Activated CD4-positive, alpha-beta T cell treated with anti-CD3 and anti-CD28 coated beads for 24 hours (primary cell): ENCODE measurements around the gene SMTNL1.

Experiments
- DNase-seq, 2 donors: peaks; one replicate each; pipeline ENCODE4 v3.0.0-alpha.2; 2020; ENCODE audit warnings: low read depth in 2 of 2

Gene SMTNL1

DNA sequence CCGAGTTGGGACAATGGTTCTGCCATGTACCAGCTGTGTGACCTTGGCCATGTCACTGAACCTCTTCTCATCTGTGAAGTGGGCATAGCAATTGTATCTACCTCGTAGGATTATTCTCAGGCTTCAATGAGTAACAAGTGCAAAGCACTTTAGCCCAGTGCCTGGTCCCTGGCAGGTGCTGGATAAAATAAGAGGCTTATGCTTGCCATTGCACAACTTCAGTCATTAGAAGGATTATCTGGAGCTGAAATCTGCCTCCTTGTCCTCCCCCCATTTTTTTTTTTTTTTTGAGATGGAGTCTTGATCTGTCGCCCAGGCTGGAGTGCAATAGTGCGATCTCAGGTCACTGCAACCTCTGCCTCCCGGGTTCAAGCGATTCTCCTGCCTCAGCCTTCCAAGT, 7.2 kb downstream of the SMTNL1 start:
- no peak for DNase-seq

DNA sequence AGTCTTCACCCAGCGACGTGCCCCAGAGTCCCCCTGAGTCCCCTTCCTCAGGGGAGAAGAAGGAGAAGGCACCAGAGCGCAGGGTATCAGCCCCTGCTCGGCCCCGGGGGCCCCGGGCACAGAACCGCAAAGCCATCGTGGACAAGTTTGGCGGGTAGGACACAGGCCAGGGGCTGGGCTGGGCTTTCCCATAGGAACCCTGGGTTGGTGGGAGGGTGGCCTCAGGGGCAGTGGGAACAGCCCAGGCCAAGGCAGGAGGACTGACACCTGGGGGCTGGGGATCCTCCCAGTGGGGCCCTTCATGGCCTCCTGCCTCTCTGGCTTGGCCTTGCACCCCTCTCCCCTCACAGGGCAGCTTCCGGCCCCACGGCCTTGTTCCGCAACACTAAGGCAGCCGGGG, 8.5 kb downstream of the SMTNL1 start:
- DNase-seq = no peak

DNA sequence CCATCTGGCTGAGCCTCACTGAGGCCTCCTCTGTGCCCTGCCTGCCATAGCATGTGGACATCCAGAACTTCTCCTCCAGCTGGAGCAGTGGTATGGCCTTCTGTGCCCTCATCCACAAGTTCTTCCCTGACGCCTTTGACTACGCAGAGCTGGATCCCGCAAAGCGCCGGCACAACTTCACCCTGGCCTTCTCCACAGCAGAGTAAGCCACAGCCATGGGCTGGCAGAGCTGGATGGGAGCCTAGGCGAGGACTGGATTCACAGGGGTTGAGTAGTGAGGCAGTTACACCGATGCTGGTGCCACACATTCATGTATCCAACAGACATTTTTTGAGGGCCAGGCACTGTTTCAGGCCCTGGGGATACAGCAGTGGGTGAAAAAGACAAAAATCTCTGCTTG, 9.1 kb downstream of the SMTNL1 start:
- no peak for DNase-seq

DNA sequence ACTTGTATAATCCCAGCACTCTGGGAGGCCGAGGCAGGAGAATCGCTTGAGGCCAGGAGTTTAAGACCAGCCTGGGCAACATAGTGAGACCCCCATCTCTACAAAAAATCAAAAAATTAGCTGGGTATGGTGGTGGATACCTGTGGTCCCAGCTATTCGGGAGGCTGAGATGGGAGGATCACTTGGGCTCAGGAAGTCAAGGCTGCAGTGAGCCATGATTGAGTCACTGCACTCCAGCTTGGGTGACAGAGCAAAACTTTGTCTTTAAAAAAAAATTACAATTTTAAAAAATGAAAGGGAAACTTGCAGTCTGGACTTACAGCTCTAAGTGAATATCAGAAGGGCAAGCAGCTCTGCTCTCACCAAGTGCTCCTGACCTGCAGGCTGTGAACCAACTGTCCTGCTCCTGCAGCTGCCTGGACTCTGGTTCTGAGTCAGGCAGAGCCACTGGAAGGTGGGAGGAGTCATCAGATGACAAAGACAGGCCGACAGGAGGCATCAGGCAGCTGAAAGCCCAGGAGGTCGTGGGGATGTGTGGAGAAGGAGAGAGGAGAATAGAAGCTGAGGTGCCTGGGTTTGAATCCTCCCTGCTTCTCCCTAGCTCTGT, 9.6 kb downstream of the SMTNL1 start:
- DNase-seq = no peak

- DNase-seq = no peak
Measured at GRCh38 chr11:57547854-57548377, 10.5 kb downstream of the SMTNL1 start.

- no peak for DNase-seq
Measured at GRCh38 chr11:57549983-57550382, 12.6 kb downstream of the SMTNL1 start.

DNA sequence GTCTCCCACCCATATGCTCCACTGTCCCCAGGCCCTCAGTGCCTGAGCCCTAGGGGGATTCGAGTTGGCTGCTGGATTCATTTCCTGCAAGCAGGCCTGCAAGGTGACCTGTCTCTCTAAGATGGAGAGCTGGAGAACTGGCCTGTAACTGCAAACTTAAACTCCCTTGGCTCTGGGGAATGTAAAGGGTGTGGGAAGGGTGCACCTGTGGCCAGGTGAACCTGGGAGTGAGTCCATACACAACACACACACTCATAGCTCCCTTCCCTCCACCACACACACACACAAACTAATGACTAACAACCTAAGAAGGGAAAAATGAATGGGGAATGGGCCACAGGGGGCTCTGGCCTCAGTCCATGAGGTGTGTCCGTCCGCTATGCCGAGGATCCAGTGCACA, 14.5 kb downstream of the SMTNL1 start:
- DNase-seq = no peak

- DNase-seq = no peak
Measured at GRCh38 chr11:57552479-57552878, 15.1 kb downstream of the SMTNL1 start.

GRCh38 chr11:57555393-57555792, 18.0 kb downstream of the SMTNL1 start:
- no peak for DNase-seq

DNA sequence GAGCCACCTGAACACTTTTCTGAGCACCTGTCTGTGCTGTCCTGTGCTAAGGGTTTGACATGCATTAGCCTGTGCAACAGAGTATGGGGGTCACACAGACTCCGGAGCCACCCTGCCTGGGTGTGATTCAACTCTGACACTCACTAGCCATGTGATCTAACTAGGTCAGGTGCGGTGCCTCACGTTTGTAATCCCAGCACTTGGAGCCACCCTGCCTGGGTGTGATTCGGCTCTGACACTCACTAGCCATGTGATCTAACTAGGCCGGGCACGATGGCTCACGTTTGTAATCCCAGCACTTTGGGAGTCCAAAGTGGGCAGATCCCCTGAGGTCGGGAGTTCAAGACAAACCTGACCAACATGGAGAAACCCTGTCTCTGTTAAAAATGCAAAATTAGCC, 18.6 kb downstream of the SMTNL1 start:
- no peak for DNase-seq

GRCh38 chr11:57560146-57560545, 22.8 kb downstream of the SMTNL1 start:
- no peak for DNase-seq

DNA sequence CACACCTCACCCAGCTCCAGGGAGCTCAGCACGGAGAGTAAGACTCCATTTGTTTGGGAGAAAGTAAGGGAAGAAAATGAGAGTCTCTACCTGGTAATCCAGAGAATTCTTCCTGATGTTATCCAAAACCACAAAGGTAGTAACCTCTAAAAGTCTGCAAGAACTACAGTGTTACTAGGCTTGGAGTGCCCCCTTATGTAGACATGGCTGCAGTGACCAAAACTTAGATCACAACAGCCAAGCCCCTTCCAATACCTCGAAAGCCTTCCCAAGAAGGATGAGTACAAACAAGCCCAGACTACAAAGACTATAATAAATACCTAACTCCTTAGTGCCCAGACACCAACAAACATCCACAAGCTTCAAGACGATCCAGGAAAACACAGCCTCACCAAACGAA, 25.2 kb downstream of the SMTNL1 start:
- no peak for DNase-seq

DNA sequence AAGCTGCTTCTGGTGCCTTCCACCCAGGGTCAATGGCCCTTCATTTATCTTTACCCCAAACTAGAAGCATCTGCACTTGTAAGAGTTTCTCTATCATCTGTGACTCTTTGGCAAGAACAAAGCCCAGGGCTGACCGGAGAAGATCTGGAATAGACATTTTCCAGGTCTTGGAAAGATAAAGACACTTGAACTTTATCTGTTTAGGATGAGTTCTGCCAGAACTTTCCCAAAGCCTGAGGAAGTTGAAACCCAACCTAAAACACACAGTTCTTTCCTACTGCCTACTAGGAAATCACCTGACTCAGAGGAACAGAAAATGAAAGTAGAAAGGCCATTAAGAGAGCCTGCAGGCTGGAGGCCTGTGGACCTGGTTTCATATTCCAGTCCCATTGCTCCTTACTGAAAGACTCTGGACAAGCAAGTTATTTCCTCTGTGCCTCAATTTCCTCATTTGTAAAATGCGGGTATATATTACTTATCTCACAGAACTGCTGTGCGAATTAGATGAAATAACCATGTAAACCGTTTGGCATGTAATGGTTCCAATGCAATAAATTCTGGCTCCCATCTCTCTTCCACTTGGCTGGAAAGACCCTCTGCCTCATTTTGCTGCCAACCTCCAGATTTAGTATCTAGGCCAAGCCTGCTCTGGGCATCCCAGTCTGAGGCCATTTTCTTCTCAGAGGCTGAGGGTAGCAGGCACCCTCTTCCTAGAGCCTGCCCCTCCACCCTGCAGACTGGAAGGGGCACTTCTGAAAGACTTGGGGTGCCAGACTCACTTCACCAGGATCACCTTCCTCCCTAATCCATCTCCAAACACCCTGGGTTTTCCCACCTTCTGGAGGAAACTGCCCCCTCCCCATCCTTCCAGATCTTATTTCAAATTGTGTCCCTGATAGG, 28.9 kb downstream of the SMTNL1 start:
- DNase-seq = no peak

DNA sequence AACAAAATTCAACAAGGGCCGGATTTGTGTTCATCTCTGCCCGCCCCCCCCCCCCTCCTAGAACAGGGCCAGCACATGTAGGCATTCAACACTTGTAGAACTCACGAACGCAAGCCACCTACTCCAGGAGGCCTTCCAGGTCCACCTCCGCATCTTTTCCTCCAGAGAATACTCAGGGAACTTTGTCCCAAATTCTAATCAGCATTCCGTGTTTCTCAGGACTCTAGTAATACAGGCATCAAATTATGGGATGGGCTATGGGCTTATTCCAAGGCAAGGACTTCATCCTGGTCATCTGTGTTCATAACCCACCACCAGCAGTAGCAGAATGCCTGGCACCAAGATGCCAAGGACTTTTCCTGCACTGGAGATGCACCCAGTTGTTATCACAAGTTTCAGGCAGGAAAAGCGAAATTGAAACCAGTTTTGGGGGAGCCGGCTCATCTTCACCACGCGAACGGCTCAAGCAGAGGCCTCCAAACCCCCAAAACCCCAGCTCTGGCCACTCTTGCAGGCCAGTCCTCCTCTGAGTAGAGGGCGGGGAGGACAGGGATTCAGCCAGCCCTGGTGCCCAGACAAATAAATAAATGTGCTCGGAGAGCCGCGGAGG, 29.6 kb downstream of the SMTNL1 start:
- DNase-seq = peak in 1 of 2 donors; percentile 18

DNA sequence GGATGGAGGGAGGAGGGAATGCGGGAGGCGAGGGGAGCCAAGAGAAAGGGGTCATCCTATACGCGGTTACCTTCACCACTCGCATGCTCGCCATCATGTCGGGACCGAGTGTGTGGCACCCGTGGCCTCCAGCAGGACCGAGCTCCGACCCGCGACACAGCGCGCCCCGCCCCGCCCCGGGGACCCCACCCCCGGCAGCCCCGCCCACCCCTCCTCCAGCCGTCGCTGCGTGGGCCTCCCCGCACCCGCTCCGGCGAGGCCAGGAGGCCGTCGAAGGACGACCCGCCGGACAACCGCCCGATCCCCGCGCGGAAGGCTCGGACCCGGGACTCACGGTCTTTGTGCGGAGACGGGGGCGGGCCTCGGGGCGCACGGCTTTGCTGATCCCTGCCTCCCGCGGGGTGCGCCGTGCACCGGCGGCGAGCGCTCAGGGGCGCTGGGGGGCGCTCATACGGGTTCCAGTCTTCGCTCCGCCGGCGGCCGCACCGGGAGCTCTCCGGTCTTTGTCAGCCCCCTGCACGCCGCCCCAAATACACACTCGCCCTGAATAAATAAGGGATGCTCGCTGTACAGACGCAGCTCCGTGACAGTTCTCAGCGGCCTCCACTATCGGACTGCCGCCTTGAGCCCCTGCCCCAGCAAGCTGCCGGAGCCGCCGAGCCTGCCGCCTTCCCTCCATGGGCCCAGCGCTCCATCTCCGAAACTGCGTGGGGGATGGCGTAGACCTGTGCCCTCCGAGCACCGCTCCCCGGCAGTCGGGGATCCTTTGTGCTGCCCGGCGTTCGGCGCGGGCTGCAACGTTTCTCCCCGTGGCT, 30.3 kb downstream of the SMTNL1 start, which contains the start of gene UBE2L6:
Gene UBE2L6 (minus strand): TSS at position 158 of the 815 bp plus-strand sequence. CDS start 61 bp downstream, at position 97.
- DNase-seq = peak; percentile 49 to 57

DNA sequence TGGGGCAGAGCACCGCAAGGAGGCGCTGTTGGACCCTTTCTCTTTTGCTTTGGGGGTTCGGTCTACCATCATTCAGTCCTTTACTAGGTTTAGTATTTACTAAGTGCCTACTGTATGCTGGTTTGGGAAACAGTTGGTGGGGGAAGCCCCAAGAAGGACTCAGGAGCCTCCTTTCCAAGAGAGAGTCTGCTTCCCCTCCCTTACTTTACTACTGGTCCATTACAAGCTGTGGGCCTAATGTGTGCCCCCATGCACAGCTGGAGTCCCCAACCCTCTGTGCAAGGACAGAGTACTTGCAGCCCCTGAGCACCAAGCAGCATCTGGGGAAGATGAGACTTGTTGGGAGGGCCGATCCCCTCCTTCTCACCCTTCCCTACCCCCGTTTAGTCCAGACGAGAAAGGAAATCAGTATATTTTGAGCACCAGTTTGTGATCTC, 31.0 kb downstream of the SMTNL1 start:
- peak; percentile 86 to 89 for DNase-seq

GRCh38 chr11:57571606-57572005, 34.2 kb downstream of the SMTNL1 start:
- DNase-seq = no peak

DNA sequence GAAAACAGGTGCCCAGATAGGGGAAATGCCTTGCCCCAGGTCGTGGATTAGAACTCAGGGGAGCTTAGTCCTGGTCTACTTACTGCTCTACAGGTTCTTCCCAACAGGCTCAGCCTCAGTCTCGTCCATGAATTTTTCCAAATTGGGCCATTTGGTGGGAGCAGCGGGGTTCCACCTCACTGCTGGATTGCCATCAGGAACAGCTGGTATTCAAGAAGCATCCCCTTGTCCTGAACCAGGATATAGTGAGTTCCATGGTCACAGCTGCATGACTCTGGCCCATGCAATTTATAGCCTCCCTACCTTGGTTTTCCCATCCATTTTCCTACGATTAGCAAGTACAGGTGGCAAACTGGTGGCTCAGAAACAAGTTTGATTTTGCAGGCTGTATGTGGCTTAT, 36.7 kb downstream of the SMTNL1 start:
- DNase-seq = no peak

DNA sequence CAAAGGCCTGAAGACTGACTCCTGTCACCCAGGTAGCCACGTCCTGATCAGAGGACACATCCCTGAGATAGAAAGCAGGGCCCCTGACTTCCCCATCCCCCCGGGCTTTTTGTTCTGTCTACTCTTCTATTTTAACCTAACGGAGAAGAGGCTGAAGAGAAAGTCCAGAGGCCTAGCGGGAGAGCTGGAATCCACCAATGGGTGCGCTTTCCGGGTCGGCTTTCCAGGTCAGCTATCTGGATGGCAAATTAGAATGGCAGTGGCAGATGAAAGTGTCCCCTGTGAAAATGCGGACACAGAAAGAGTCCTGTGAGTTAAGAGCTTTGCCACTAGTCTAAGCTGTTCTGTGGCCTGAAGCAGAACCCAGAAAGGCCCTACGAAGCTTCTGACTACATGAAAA, 46.9 kb downstream of the SMTNL1 start:
- DNase-seq = no peak

GRCh38 chr11:57585301-57585700, 47.9 kb downstream of the SMTNL1 start:
- no peak for DNase-seq

DNA sequence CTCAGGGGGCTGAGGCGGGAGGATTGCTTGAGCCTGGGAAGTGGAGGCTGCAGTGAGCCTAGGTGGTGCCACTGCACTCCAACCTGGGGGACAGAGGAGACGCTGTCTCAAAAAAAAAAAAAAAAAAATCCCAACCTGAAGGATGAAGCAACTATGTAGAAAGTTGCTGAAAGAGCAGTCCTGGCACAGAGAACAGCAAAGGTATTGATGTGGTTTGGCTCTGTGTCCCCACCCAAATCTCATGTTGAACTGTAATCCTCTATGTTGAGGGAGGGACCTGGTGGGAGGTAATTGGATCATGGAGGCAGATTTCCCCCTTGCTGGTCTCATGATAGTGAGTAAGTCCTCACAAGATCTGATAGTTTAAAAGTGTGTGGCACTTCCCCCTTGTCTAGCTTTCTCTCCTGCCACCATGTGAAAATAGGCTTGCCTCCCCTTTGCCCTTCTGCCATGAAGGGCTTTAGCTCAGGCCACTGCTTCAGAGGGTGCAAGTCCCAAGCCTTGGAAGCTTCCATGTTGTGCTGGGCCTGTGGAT, 49.4 kb downstream of the SMTNL1 start:
- DNase-seq = no peak
